H1 (cell line): ENCODE results near the gene NAAA. TPM values are rescaled to one million over a fixed set of nuclear protein-coding genes. Genes with fewer than 3 reads are reported as not detected.

Experiments
- CTCF ChIA-PET: fragments of 300-600 bp; sonication (Branson Sonifier 250); formaldehyde crosslinking; loops from one replicate; lab custom pipeline; 2021; ENCODE audit not compliant: partially characterized antibody; lab: Charles Lee
- POLR2A ChIA-PET: fragments of 300-600 bp; sonication (Branson Sonifier 250); formaldehyde crosslinking; loops from one replicate; lab custom pipeline; 2021; ENCODE audit warnings: inconsistent platforms; ENCODE audit not compliant: partially characterized antibody; lab: Charles Lee
- DNase-seq, 2 experiments: peaks; one replicate each; pipeline versions ENCODE4 v3.0.0 to v3.0.0-alpha.2; 2010 to 2022; ENCODE audit warnings: low spot score in 2 of 2, low read depth in 1 of 2, mixed read lengths in 1 of 2
- FAIRE-seq: peaks from 2 replicates; lab custom pipeline; 2011; peaks lifted over from hg19 to GRCh38; lab: Jason Lieb, UNC
- H2AFZ ChIP-seq: 2 replicates; pipeline ENCODE4 v1.8.1; 2012; ENCODE audit warnings: low read length, inconsistent platforms
- H2AK5ac ChIP-seq: 2 replicates; pipeline ENCODE4 v1.6.1; 2013; ENCODE audit warnings: low read depth, low read length
- H2BK120ac ChIP-seq: replicated peaks from 2 replicates; pipeline ENCODE3; 2013; ENCODE audit warnings: low read depth, low read length, inconsistent platforms
- H2BK12ac ChIP-seq: 2 replicates; pipeline ENCODE4 v1.6.1; 2013; ENCODE audit warnings: low read depth, low read length
- H2BK15ac ChIP-seq: 2 replicates; pipeline ENCODE4 v1.6.1; 2013; ENCODE audit warnings: low read length
- H2BK20ac ChIP-seq: 2 replicates; pipeline ENCODE4 v1.6.1; 2013; ENCODE audit warnings: low read length
- H2BK5ac ChIP-seq: 2 replicates; pipeline ENCODE4 v1.6.1; 2013; ENCODE audit warnings: low read depth, low read length
- H3K14ac ChIP-seq: 2 replicates; pipeline ENCODE4 v1.6.1; 2013; ENCODE audit warnings: inconsistent platforms; ENCODE audit not compliant: insufficient read length
- H3K18ac ChIP-seq: 2 replicates; pipeline ENCODE4 v1.6.1; 2013; ENCODE audit warnings: low read length; ENCODE audit errors: extremely low read depth
- H3K23ac ChIP-seq: 2 replicates; pipeline ENCODE4 v1.6.1; 2013; ENCODE audit warnings: inconsistent platforms; ENCODE audit not compliant: insufficient read length
- H3K23me2 ChIP-seq: 2 replicates; pipeline ENCODE4 v1.6.1; 2013; ENCODE audit warnings: low read depth, low read length
- H3K27ac ChIP-seq: 2 replicates; pipeline ENCODE4 v1.6.1; 2011; ENCODE audit warnings: low read depth, low read length, inconsistent platforms
- H3K27me3 ChIP-seq, 4 experiments: replicated peaks in 1 of 4; 1 replicate in 1 of 4; 2 replicates in 3 of 4; pipeline versions ENCODE4 v1.6.1 to v1.8.1; 2011 to 2013; ENCODE audit warnings: low read length in 3 of 4, mild to moderate bottlenecking in 3 of 4, inconsistent platforms in 2 of 4, mixed read lengths in 2 of 4, moderate library complexity in 1 of 4; ENCODE audit not compliant: control insufficient read depth in 3 of 4, insufficient read depth in 3 of 4; ENCODE audit errors: extremely low read depth in 1 of 4
- H3K36me3 ChIP-seq, 4 experiments: 2 replicates each; pipeline versions ENCODE4 v1.6.1 to v1.8.1; 2011 to 2013; ENCODE audit warnings: mild to moderate bottlenecking in 4 of 4, low read length in 3 of 4, moderate library complexity in 2 of 4, control low read depth in 1 of 4, inconsistent platforms in 1 of 4; ENCODE audit not compliant: insufficient read depth in 4 of 4, control insufficient read depth in 2 of 4
- H3K4ac ChIP-seq: replicated peaks from 2 replicates; pipeline ENCODE3; 2013; ENCODE audit warnings: low read length, low read depth, mixed read lengths, inconsistent platforms; ENCODE audit not compliant: insufficient read length
- H3K4me1 ChIP-seq, 4 experiments: replicated peaks in 1 of 4; 1 replicate in 1 of 4; 2 replicates in 3 of 4; pipeline versions ENCODE4 v1.6.1 to v1.8.1; 2011 to 2013; ENCODE audit warnings: low read length in 3 of 4, inconsistent platforms in 2 of 4, mixed read lengths in 1 of 4; ENCODE audit not compliant: insufficient read depth in 4 of 4, control insufficient read depth in 3 of 4
- H3K4me2 ChIP-seq, 2 experiments: 2 replicates each; pipeline versions ENCODE4 v1.6.1 to v1.8.1; 2011 to 2013; ENCODE audit warnings: low read depth in 2 of 2, low read length in 2 of 2, control low read depth in 1 of 2, inconsistent platforms in 1 of 2, mild to moderate bottlenecking in 1 of 2; ENCODE audit not compliant: insufficient read depth in 1 of 2
- H3K4me3 ChIP-seq, 4 experiments: fragments of 200-600, 300-600 bp in 1 of 4; sonication (generic), shearing (Covaris generic), sonication (Bioruptor Twin) in 1 of 4; 2 replicates each; pipeline versions ENCODE4 v1.5.1 to v1.8.1; 2011 to 2016; ENCODE audit warnings: low read length in 4 of 4, low read depth in 3 of 4, control low read depth in 2 of 4, inconsistent platforms in 2 of 4, mild to moderate bottlenecking in 2 of 4, mixed read lengths in 1 of 4, moderate library complexity in 1 of 4; ENCODE audit not compliant: insufficient read depth in 2 of 4; ENCODE audit errors: extremely low read depth in 1 of 4
- H3K56ac ChIP-seq: replicated peaks from 2 replicates; pipeline ENCODE3; 2013; ENCODE audit warnings: low read depth, mild to moderate bottlenecking, mixed read lengths, low read length, inconsistent platforms; ENCODE audit not compliant: insufficient read length
- H3K79me1 ChIP-seq: 2 replicates; pipeline ENCODE4 v1.6.1; 2013; ENCODE audit warnings: low read depth, low read length, control low read depth
- H3K79me2 ChIP-seq, 2 experiments: 2 replicates each; pipeline versions ENCODE4 v1.6.1 to v1.8.1; 2012 to 2013; ENCODE audit warnings: low read length in 2 of 2, mild to moderate bottlenecking in 2 of 2, inconsistent platforms in 1 of 2; ENCODE audit not compliant: insufficient read depth in 2 of 2, control insufficient read depth in 1 of 2
- H3K9ac ChIP-seq, 4 experiments: replicated peaks in 1 of 4; 1 replicate in 1 of 4; 2 replicates in 3 of 4; pipeline versions ENCODE4 v1.6.1 to v1.8.1; 2011 to 2013; ENCODE audit warnings: low read depth in 3 of 4, low read length in 3 of 4, control low read depth in 2 of 4, mild to moderate bottlenecking in 2 of 4, moderate library complexity in 2 of 4, inconsistent platforms in 1 of 4; ENCODE audit errors: extremely low read depth in 1 of 4
- H3K9me3 ChIP-seq, 2 experiments: 2 replicates each; pipeline versions ENCODE4 v1.6.1 to v1.8.1; 2012 to 2013; ENCODE audit warnings: mild to moderate bottlenecking in 2 of 2, moderate library complexity in 2 of 2, control low read depth in 1 of 2, inconsistent platforms in 1 of 2, low read depth in 1 of 2, low read length in 1 of 2, mixed read lengths in 1 of 2; ENCODE audit not compliant: insufficient read depth in 2 of 2
- H4K20me1 ChIP-seq, 2 experiments: replicated peaks in 1 of 2; 2 replicates each; pipeline versions ENCODE3 to v1.8.1; 2011 to 2013; ENCODE audit warnings: inconsistent platforms in 2 of 2, low read length in 2 of 2, mild to moderate bottlenecking in 1 of 2; ENCODE audit not compliant: insufficient read depth in 2 of 2, control insufficient read depth in 1 of 2
- H4K5ac ChIP-seq: 2 replicates; pipeline ENCODE4 v1.6.1; 2013; ENCODE audit warnings: low read length, low read depth, mixed read lengths, inconsistent platforms; ENCODE audit not compliant: insufficient read length
- H4K8ac ChIP-seq: 2 replicates; pipeline ENCODE4 v1.8.0; 2013; ENCODE audit warnings: mild to moderate bottlenecking, moderate library complexity, low read length, inconsistent platforms; ENCODE audit not compliant: insufficient read depth; ENCODE audit errors: extremely low read depth
- H4K91ac ChIP-seq: replicated peaks from 2 replicates; pipeline ENCODE3; 2013; ENCODE audit warnings: low read length, mixed read lengths, inconsistent platforms; ENCODE audit not compliant: insufficient read length
- CEBPB ChIP-seq: IDR thresholded peaks from 2 replicates; pipeline ENCODE4 v1.6.1; 2012; ENCODE audit warnings: low read depth, low read length
- POLR2A ChIP-seq, 2 experiments: IDR thresholded peaks; 1 replicate in 1 of 2; 2 replicates in 1 of 2; pipeline ENCODE4 v1.6.1; 2011; ENCODE audit warnings: low read depth in 2 of 2, low read length in 2 of 2, mild to moderate bottlenecking in 2 of 2; ENCODE audit errors: control extremely low read depth in 1 of 2
- RAD21 ChIP-seq, 2 experiments: IDR thresholded peaks in 1 of 2; conservative IDR thresholded peaks in 1 of 2; 2 replicates each; pipeline ENCODE4 v1.6.1; 2011; ENCODE audit warnings: low read depth in 2 of 2, low read length in 2 of 2, improper control_type of control experiment in 1 of 2, inconsistent platforms in 1 of 2, mild to moderate bottlenecking in 1 of 2, moderate library complexity in 1 of 2
- WGBS, 2 experiments: shearing (Covaris generic) in 1 of 2; methylation state at CpG; one replicate each; pipeline versions ENCODE4 v1.1.6 to v1.1.7; 2013 to 2015; ENCODE audit warnings: low lambda C conversion rate in 2 of 2, mixed read lengths in 2 of 2, inconsistent platforms in 1 of 2, low coverage in 1 of 2, missing lambda C conversion rate in 1 of 2; ENCODE audit not compliant: insufficient replicate concordance in 2 of 2, insufficient coverage in 1 of 2, insufficient read length in 1 of 2; ENCODE audit errors: extremely low coverage in 1 of 2, missing lambda C conversion rate in 1 of 2; 5-methylcytosine and 5-hydroxymethylcytosine counted together
- polyA plus RNA-seq, 7 experiments: library from polyadenylated mRNA; depleted of rRNA in 3 of 7; stranded (reverse) in 5 of 7; unstranded in 2 of 7; fragments of >200 nt in 5 of 7; fragments of 200-250 nt in 2 of 7; gene quantifications; 1 replicate in 5 of 7; 2 replicates in 1 of 7; 4 replicates in 1 of 7; pipeline versions ENCODE4 v1.2.1 to v1.2.3, GENCODE V29; 2011 to 2013; ENCODE audit warnings: missing spikeins in 2 of 7, mixed read lengths in 2 of 7
- total RNA-seq: library from RNA; stranded (reverse); fragmentation: NEBNext Ultra II Directional; extraction: Animal tissue kit (Norgen Biotek cat#: 25700); gene quantifications from 2 replicates; pipeline ENCODE4 v1.2.1, GENCODE V29; 2021
- TF ChIP-seq, protein P1 (sequence below): IDR thresholded peaks from 2 replicates; pipeline ENCODE4 v1.6.1; 2012; ENCODE audit warnings: inconsistent platforms
- TF ChIP-seq, protein P2 (sequence below), 3 experiments: IDR thresholded peaks; 1 replicate in 2 of 3; 2 replicates in 1 of 3; pipeline versions ENCODE4 v1.5.1 to v1.6.1; 2011; ENCODE audit warnings: low read length in 3 of 3, mild to moderate bottlenecking in 3 of 3, inconsistent platforms in 2 of 3, low read depth in 1 of 3, moderate library complexity in 1 of 3; ENCODE audit not compliant: insufficient read depth in 1 of 3; ENCODE audit errors: control extremely low read depth in 1 of 3

NAAA gene
- total and polyA plus RNA-seq, 2 of the 8 experiments (the other 6 are each of a cell fraction or from before 2014, with no cell fraction given) = 9.4 to 12.5 TPM

DNA sequence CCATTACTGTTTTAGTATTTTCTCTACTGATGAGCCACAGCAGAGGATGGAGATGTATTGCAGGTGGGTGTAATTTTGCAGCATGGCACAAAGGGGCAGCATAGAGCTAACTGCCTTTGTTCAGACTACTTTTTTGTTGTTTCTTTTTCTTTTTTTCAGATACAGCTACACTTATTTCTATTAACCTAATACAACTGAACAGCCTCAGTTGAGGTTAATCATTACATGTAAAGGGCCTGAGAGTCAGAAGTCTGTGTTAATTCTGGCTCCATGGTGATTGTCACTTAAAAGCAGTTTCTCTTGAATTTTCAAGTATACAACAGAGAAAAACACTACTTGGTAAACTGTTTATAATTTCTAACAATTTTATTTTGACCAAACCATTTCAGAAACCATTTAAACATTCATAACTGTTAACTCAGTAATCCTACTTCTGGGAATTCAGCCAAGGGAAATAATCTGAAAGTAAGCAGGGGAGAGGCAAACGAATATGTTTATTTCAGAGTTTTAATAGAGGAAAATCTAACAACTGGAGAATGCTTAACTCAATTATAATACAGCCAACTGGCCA, 24.6 kb downstream of the NAAA start:
- H3K14ac ChIP-seq = no peak overlapping the region
- H3K27ac ChIP-seq = no peak overlapping the region
- DNase-seq (no peak), FAIRE-seq (peak; percentile 99)
- H2AFZ ChIP-seq = no peak overlapping the region
- H4K5ac ChIP-seq = no peak overlapping the region
- no peaks in the 10 kb centered on the region for H4K20me1 ChIP-seq
- H2BK5ac ChIP-seq = no peak overlapping the region
- CTCF ChIA-PET = interaction anchor here (0.6 to 7.0 kb wide), 33 partner anchors 8 to 1198 kb away, joined by 3 to 111 read pairs (median 4); partner anchors contain the start of genes NAAA and PPEF2
- H3K36me3 ChIP-seq = 0 out of 8 replicates have a peak, but pooled peaks cover 0 to 4% (median 0%) of the 10 kb centered on the region in 4 experiments
- peaks cover 3 to 7% of the 10 kb centered on the region in 2 experiments; a peak in 3 of 4 replicates for H3K9me3 ChIP-seq
- H2BK12ac ChIP-seq = no peak overlapping the region
- POLR2A ChIA-PET = interaction anchor here (0.6 to 2.1 kb wide), 6 partner anchors 8 to 219 kb away, joined by 3 to 12 read pairs (median 4); partner anchors contain the start of gene NAAA
- no peak overlapping the region for H2BK15ac ChIP-seq
- no peak overlapping the region for H3K4ac ChIP-seq
- H3K9ac ChIP-seq = no peak overlapping the region
- no peak overlapping the region for H3K4me3 ChIP-seq
- no peak overlapping the region for H4K91ac ChIP-seq
- no peaks in the 10 kb centered on the region for H3K79me1 ChIP-seq
- no peaks in the 10 kb centered on the region for H3K23me2 ChIP-seq
- 89% methylated on average over 1 of the region's 1 CpG; no CpG with 5 or more reads in 1 of the 2 experiments for WGBS, 2 experiments
- no peak overlapping the region for H2AK5ac ChIP-seq
- H3K56ac ChIP-seq = no peak overlapping the region
- no peak overlapping the region for H3K4me2 ChIP-seq
- no peak for TF ChIP-seq POLR2A (IDR thresholded peaks at IDR 0.05; ENCODE audit: control extremely low read depth in 1 of 2, low read depth in 2 of 2, low read length in 2 of 2)
- peak; percentile 69 to 73 for TF ChIP-seq RAD21 (IDR thresholded peaks at IDR 0.05 in 1 of 2, conservative IDR thresholded peaks at IDR 0.05 in 1 of 2; ENCODE audit: low read depth in 2 of 2, low read length in 2 of 2)
- TF ChIP-seq, protein P1, sequence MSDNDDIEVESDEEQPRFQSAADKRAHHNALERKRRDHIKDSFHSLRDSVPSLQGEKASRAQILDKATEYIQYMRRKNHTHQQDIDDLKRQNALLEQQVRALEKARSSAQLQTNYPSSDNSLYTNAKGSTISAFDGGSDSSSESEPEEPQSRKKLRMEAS = no peak
- no peak for TF ChIP-seq CEBPB
- TF ChIP-seq, protein P2, sequence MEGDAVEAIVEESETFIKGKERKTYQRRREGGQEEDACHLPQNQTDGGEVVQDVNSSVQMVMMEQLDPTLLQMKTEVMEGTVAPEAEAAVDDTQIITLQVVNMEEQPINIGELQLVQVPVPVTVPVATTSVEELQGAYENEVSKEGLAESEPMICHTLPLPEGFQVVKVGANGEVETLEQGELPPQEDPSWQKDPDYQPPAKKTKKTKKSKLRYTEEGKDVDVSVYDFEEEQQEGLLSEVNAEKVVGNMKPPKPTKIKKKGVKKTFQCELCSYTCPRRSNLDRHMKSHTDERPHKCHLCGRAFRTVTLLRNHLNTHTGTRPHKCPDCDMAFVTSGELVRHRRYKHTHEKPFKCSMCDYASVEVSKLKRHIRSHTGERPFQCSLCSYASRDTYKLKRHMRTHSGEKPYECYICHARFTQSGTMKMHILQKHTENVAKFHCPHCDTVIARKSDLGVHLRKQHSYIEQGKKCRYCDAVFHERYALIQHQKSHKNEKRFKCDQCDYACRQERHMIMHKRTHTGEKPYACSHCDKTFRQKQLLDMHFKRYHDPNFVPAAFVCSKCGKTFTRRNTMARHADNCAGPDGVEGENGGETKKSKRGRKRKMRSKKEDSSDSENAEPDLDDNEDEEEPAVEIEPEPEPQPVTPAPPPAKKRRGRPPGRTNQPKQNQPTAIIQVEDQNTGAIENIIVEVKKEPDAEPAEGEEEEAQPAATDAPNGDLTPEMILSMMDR (IDR thresholded peaks at IDR 0.05; ENCODE audit: control extremely low read depth in 1 of 3, insufficient read depth in 1 of 3, low read depth in 1 of 3, low read length in 3 of 3) = peak in 2 of 3 experiments; percentile 52 to 76; a peak in 2 of 4 replicates
- H3K4me1 ChIP-seq = peaks cover 0 to 3% (median 0%) of the 10 kb centered on the region in 4 experiments; a peak in 2 of 7 replicates
- H3K27me3 ChIP-seq = no peaks in the 10 kb centered on the region
- H4K8ac ChIP-seq = no peak overlapping the region
- H3K18ac ChIP-seq = no peak overlapping the region
- H3K23ac ChIP-seq = no peak overlapping the region
- no peaks in the 10 kb centered on the region for H3K79me2 ChIP-seq
- H2BK120ac ChIP-seq = no peak overlapping the region
- H2BK20ac ChIP-seq = peak overlapping the region; percentile 10; the same call in 1 of the 2 replicates
